Fibroblast of lung (primary cell): Measurements from ENCODE around the gene DNM1. TPM values are rescaled to one million over a fixed set of nuclear protein-coding genes. Genes with fewer than 3 reads are reported as not detected.
A peak's percentile ranks its signal among the peaks of the same experiment; 100 is the strongest.
"Not testable (repeated sequence)": the region's sequence is repeated elsewhere in the genome, so short reads cannot be mapped to it uniquely, and the experiment has no call there.

Experiments used
- DNase-seq, 2 donors: peaks; one replicate each; pipeline versions ENCODE4 v3.0.0 to v3.0.0-alpha.2; 2010; ENCODE audit warnings: low read depth in 2 of 2
- H2AFZ ChIP-seq: 2 replicates; pipeline ENCODE4 v1.5.1; 2012; ENCODE audit warnings: low read length, control low read depth, inconsistent platforms
- H3K27ac ChIP-seq: 2 replicates; pipeline ENCODE4 v1.5.1; 2011; ENCODE audit warnings: low read length, control low read depth; ENCODE audit not compliant: insufficient read depth
- H3K27me3 ChIP-seq: 2 replicates; pipeline ENCODE4 v1.5.1; 2011; ENCODE audit warnings: mild to moderate bottlenecking, low read length; ENCODE audit not compliant: control insufficient read depth, insufficient read depth
- H3K36me3 ChIP-seq: 2 replicates; pipeline ENCODE4 v1.5.1; 2011; ENCODE audit warnings: low read length; ENCODE audit not compliant: control insufficient read depth, insufficient read depth
- H3K4me1 ChIP-seq: 2 replicates; pipeline ENCODE4 v1.5.1; 2011; ENCODE audit warnings: low read length; ENCODE audit not compliant: control insufficient read depth, insufficient read depth; ENCODE audit errors: extremely low read depth
- H3K4me2 ChIP-seq: 2 replicates; pipeline ENCODE4 v1.5.1; 2011; ENCODE audit warnings: low read length, control low read depth; ENCODE audit not compliant: insufficient read depth; ENCODE audit errors: extremely low read depth
- H3K4me3 ChIP-seq, 4 experiments: fragments of 200-600 bp in 1 of 4; sonication (generic) in 1 of 4; replicated peaks in 1 of 4; 2 replicates each; pipeline ENCODE4 v1.5.1; 2011 to 2016; ENCODE audit warnings: low read length in 4 of 4, low read depth in 3 of 4, mild to moderate bottlenecking in 3 of 4, control low read depth in 2 of 4, inconsistent platforms in 1 of 4, mixed read lengths in 1 of 4; ENCODE audit not compliant: insufficient read depth in 1 of 4; ENCODE audit errors: control extremely low read depth in 1 of 4
- H3K79me2 ChIP-seq: 2 replicates; pipeline ENCODE4 v1.5.1; 2012; ENCODE audit warnings: mild to moderate bottlenecking, low read length, inconsistent platforms; ENCODE audit not compliant: control insufficient read depth, insufficient read depth
- H3K9ac ChIP-seq: 2 replicates; pipeline ENCODE4 v1.5.1; 2011; ENCODE audit warnings: mild to moderate bottlenecking, low read length, control low read depth; ENCODE audit not compliant: insufficient read depth
- H3K9me3 ChIP-seq: 2 replicates; pipeline ENCODE4 v1.5.1; 2012; ENCODE audit warnings: low read depth, low read length; ENCODE audit not compliant: control insufficient read depth, insufficient read depth
- H4K20me1 ChIP-seq: 2 replicates; pipeline ENCODE4 v1.5.1; 2011; ENCODE audit warnings: low read length; ENCODE audit not compliant: control insufficient read depth, insufficient read depth; ENCODE audit errors: extremely low read depth
- EZH2 ChIP-seq: IDR thresholded peaks from 2 replicates; pipeline ENCODE4 v1.5.1; 2012; ENCODE audit warnings: low read length, control low read depth, mild to moderate bottlenecking; ENCODE audit errors: missing control alignments
- polyA plus RNA-seq, 2 donors: library from polyadenylated mRNA; depleted of rRNA in 1 of 2; stranded (reverse) in 1 of 2; unstranded in 1 of 2; fragments of >200 nt; gene quantifications; 2 replicates each; pipeline ENCODE4 v1.2.1, GENCODE V29; 2011 to 2012; ENCODE audit warnings: missing spikeins in 1 of 2
- total RNA-seq: library from RNA; depleted of rRNA; stranded (reverse); fragments of >200 nt; gene quantifications from 2 replicates; pipeline ENCODE4 v1.2.1, GENCODE V29; 2014
- TF ChIP-seq, protein P1 (sequence below), 2 donors: IDR thresholded peaks in 1 of 2; conservative IDR thresholded peaks in 1 of 2; 1 replicate in 1 of 2; 2 replicates in 1 of 2; pipeline ENCODE4 v1.5.1; 2011 to 2012; ENCODE audit warnings: low read length in 2 of 2, control low read depth in 1 of 2, inconsistent platforms in 1 of 2, low read depth in 1 of 2, mild to moderate bottlenecking in 1 of 2

DNM1 gene
- total and polyA plus RNA-seq, 2 donors (not counting 1 experiment from before 2014, with no cell fraction given): 3.7 to 30.4 TPM

DNA sequence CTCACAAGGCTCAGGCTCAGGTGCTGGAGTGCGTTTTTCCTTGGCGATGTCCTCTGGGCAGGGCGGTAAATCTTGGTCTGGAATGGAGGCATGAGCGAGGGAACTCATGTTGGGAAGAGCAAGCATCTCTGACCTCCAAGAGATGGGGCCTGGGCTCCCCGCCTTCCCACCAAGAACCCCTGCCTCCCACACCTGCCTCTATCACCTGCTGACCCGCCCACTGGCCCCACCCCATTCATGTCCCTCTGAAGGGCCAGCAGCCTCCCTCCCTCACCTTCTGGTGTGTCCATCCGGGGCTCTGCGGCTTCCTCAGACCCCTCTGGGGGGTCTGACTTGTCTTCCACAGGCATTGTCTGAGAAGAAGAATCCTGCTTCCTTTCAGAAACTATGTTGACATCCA, 22.7 kb upstream of the DNM1 start:
- Histone ChIP-seq H3K79me2 (no peaks in the 10 kb centered on the region), H3K36me3 (peaks cover 38% of the 10 kb centered on the region), H3K27ac (no peak overlapping the region), H3K4me3 (no peak overlapping the region), H4K20me1 (no peaks in the 10 kb centered on the region), H2AFZ (no peak overlapping the region), H3K9me3 (no peaks in the 10 kb centered on the region), H3K4me2 (no peak overlapping the region), H3K9ac (no peak overlapping the region), H3K4me1 (no peaks in the 10 kb centered on the region), H3K27me3 (no peaks in the 10 kb centered on the region)
- TF ChIP-seq, protein P1, sequence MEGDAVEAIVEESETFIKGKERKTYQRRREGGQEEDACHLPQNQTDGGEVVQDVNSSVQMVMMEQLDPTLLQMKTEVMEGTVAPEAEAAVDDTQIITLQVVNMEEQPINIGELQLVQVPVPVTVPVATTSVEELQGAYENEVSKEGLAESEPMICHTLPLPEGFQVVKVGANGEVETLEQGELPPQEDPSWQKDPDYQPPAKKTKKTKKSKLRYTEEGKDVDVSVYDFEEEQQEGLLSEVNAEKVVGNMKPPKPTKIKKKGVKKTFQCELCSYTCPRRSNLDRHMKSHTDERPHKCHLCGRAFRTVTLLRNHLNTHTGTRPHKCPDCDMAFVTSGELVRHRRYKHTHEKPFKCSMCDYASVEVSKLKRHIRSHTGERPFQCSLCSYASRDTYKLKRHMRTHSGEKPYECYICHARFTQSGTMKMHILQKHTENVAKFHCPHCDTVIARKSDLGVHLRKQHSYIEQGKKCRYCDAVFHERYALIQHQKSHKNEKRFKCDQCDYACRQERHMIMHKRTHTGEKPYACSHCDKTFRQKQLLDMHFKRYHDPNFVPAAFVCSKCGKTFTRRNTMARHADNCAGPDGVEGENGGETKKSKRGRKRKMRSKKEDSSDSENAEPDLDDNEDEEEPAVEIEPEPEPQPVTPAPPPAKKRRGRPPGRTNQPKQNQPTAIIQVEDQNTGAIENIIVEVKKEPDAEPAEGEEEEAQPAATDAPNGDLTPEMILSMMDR (conservative IDR thresholded peaks at IDR 0.05 in 1 of 2, IDR thresholded peaks at IDR 0.05 in 1 of 2; ENCODE audit: low read depth in 1 of 2, low read length in 2 of 2): no peak
- TF ChIP-seq EZH2: no peak
- no peak for DNase-seq

GRCh38 chr9:128181480-128181879, 21.7 kb upstream of the DNM1 start:
- DNase-seq: peak; percentile 45
- H3K4me3 ChIP-seq, H3K79me2 ChIP-seq, H4K20me1 ChIP-seq, H3K27ac ChIP-seq, H3K9ac ChIP-seq, H3K4me1 ChIP-seq, H3K9me3 ChIP-seq, H3K27me3 ChIP-seq, H2AFZ ChIP-seq, H3K4me2 ChIP-seq: not testable (repeated sequence)
- H3K36me3 ChIP-seq: peaks cover 32% of the 10 kb centered on the region
- TF ChIP-seq, protein P1 (conservative IDR thresholded peaks at IDR 0.05 in 1 of 2, IDR thresholded peaks at IDR 0.05 in 1 of 2; ENCODE audit: low read depth in 1 of 2, low read length in 2 of 2): peak; percentile 35 to 48

- H3K4me2 ChIP-seq: no peak overlapping the region
- H3K79me2 ChIP-seq: no peaks in the 10 kb centered on the region
- H3K27ac ChIP-seq: no peak overlapping the region
- no peak overlapping the region for H3K9ac ChIP-seq
- peaks cover 30% of the 10 kb centered on the region for H3K36me3 ChIP-seq
- H3K9me3 ChIP-seq: no peaks in the 10 kb centered on the region
- H3K4me1 ChIP-seq: no peaks in the 10 kb centered on the region
- H3K27me3 ChIP-seq: no peaks in the 10 kb centered on the region
- no peak overlapping the region for H2AFZ ChIP-seq
- no peak overlapping the region for H3K4me3 ChIP-seq
- DNase-seq: no peak
- TF ChIP-seq EZH2: no peak
- TF ChIP-seq, protein P1 (conservative IDR thresholded peaks at IDR 0.05 in 1 of 2, IDR thresholded peaks at IDR 0.05 in 1 of 2; ENCODE audit: low read depth in 1 of 2, low read length in 2 of 2): no peak
- H4K20me1 ChIP-seq: no peaks in the 10 kb centered on the region
These were observed 20.1 kb upstream of the DNM1 start for GRCh38 chr9:128182893-128183588.
